ENCODE measurements around the gene TWNK.
"Not testable (repeated sequence)": the region's sequence is repeated elsewhere in the genome, so short reads cannot be mapped to it uniquely, and the experiment has no call there.

Gene TWNK

DNA sequence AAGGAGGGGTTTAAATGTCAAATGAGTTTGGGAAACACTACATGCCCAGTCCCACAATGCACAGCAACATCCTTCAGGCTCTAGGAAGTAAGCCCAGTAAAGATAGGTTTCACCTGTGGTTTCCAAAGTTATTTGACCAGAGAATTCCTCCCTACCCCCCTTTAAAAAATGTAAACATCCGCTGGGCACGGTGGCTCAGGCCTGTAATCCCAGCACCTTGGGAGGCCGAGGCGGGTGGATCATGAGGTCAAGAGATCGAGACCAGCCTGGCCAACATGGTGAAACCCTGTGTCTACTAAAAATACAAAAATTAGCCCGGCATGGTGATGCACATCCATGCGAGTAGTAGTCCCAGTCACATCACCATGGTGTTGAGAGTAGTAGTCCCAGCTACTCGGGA lies 11.9 kb upstream of the TWNK start:
- FAIRE-seq, result not testable (repeated sequence)

DNA sequence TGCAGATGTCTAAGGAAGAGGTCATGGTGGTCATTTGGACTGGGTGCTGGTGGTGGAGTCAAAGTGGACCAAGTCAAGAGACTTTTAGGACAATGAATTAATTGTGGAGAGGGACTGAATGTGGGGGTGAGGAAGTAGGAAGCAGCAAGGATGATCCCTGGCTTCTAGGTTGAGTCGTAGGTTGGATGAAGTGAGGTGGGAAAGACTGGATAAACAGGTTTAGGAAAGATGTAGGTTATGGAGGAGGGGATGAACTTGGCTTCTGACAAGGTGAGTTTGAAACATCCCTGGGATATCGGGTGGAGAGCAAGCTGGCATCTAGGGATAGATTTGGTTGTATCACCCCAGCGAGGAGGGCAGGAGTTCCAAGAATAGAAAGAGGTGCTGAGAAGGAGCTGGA lies 10.4 kb upstream of the TWNK start:
- no peak for FAIRE-seq

DNA sequence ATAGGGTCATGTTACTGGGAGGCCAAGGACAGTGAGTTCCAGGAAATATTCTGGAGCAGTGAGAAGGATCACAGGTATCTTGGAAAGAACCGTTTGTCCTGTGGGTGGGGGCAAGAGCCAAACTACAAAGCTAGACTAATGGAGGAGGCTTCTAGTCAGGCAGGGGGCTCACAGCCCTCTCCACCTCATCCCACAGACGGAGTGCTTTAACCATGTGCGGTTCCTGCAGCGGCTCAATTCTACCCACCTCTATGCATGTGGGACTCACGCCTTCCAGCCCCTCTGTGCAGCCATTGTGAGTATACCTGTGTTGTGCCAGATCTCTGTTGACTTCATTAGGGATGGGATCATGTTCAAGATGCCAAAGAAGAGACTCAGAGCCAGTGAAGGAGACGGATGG lies 9.9 kb upstream of the TWNK start:
- FAIRE-seq, result no peak

DNA sequence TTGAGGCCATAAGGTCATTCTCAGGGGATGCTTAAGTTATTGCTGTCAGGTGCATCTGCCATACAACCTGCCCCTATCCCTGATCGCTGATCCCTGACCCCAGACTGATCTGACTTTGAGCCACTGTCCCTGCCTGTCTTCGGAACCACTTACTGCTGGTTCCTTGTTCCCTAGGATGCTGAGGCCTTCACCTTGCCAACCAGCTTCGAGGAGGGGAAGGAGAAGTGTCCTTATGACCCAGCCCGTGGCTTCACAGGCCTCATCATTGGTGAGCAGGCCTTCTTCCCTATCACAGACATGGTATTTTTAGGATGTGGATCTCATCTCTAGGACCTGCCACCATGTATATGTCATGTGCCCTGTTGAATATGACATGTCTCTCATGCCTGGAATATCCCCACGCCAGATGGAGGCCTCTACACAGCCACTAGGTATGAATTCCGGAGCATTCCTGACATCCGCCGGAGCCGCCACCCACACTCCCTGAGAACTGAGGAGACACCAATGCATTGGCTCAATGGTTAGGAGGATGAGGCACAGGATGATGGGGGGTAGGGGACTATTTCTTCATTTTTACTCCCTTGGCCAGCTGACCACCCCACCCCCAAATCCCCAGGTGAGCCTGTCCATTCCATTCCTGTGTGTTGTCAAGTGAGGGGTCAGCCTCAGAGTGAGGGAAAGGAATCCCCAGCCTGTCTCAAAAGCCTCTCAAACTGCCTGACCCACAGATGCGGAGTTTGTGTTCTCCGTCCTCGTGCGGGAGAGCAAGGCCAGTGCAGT lies 9.0 kb upstream of the TWNK start:
- no peak for FAIRE-seq

DNA sequence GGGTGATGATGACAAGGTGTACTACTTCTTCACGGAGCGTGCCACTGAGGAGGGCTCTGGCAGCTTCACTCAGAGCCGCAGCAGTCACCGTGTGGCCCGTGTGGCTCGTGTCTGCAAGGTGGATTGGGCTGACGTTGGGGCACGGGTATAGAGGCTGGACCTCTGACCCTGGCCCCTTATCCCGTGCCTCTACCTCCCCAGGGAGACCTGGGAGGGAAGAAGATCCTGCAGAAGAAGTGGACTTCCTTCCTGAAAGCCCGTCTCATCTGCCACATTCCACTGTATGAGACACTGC lies 8.5 kb upstream of the TWNK start:
- no peak for FAIRE-seq

DNA sequence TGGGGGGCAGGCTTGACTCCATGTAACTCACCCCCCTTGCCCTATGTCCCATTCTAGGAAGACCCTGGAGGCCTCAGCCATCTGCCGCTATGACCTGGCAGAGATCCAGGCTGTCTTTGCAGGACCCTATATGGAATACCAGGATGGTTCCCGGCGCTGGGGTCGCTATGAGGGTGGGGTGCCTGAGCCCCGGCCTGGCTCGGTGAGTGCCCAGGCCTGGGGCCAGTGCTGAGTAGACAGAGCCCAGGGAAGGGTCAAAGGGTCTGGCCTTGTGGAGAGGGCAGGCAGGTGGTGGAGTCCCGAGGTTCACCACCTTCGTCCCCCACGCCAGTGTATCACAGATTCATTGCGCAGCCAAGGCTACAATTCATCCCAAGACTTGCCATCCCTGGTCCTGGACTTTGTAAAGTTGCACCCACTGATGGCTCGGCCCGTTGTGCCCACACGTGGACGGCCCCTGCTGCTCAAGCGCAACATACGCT lies 7.5 kb upstream of the TWNK start:
- FAIRE-seq, result no peak

DNA sequence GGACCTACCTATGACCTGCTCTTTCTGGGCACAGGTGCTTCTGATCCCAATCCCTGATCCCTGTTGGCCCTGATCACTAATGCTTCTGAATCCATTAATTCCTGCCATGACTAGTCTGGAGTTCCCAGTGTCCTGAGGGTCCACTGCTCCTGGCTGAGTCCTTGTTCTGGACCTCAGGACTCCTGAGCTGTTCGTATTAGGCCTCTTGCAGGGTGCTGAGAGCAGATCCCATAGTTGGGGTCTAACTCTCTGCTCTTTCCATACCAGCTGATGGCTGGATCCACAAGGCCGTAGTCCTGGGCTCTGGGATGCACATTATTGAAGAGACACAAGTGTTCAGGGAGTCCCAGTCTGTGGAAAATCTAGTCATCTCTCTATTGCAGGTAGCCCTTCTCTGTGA lies 7.0 kb upstream of the TWNK start:
- FAIRE-seq, result no peak

DNA sequence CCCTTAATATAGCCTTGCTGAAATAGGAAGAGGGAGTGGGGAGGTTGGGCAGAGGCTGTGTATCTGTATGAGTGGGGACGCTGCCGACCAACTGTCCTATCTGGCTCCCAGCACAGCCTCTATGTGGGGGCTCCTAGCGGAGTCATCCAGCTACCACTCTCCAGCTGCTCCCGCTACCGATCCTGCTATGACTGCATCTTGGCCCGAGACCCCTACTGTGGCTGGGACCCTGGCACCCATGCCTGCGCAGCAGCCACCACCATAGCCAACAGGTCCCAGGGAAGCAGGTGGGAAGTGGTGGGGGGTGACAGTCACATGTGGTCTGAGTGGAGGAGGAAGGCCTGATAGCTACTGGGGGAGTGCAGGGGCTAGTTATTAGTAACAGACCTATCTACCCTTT lies 6.6 kb upstream of the TWNK start:
- no peak for FAIRE-seq

DNA sequence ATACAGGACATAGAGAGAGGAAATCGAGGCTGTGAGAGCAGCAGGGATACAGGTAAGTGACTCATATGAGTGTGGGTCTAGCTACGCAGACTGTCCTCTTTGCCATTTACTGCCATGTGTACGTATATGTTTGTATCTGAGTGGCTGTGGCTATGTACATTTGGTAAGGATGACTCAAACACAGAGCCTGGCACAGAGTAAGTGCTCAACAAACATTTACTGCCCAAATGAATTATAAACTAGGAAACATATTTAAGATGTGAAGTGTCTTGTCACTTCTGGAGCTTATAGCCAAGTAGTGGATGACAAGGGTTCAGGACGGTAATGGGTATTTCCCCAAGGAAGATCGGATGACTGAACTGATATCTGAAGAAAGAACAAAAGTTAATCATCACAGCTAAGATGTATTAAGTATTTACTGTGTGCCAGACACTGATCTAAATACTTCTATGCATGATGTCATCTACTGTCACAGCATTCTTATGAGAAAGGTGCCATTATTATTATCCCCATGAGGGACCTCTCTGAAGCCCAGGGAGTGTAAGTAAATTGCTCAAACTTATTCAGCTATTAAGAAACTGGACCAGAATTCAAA lies 6.1 kb upstream of the TWNK start:
- no peak for FAIRE-seq

DNA sequence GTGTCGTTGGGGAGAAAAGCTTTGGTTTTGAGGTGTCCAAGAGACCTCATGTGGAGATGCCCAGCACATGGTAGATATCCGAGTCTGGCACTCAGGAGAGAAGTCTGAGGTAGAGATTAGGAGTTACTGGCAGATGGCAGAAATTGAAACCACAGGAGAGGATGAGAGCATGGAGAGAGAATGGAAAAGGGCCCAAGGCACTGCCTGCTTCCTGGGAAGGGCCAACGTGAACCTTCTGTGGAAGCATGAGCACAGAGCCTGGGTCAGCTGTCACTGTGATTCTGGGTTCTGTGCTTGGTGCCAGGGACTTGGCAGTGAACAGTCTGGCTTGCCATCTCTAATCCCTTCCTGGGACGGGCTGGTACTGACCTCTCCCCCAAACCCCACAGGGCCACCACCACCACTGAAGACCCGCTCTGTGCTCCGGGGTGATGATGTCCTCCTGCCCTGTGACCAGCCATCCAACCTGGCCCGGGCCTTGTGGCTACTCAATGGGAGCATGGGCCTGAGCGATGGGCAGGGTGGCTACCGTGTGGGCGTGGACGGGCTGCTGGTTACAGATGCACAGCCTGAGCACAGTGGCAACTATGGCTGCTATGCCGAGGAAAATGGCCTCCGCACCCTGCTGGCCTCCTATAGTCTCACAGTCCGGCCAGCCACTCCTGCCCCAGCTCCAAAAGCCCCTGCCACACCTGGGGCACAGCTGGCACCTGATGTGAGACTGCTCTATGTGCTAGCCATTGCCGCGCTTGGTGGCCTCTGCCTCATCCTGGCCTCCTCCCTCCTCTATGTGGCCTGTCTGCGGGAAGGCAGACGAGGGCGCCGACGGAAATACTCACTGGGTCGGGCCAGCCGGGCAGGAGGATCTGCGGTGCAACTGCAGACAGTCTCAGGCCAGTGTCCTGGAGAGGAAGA lies 4.2 kb upstream of the TWNK start:
- FAIRE-seq, result no peak

DNA sequence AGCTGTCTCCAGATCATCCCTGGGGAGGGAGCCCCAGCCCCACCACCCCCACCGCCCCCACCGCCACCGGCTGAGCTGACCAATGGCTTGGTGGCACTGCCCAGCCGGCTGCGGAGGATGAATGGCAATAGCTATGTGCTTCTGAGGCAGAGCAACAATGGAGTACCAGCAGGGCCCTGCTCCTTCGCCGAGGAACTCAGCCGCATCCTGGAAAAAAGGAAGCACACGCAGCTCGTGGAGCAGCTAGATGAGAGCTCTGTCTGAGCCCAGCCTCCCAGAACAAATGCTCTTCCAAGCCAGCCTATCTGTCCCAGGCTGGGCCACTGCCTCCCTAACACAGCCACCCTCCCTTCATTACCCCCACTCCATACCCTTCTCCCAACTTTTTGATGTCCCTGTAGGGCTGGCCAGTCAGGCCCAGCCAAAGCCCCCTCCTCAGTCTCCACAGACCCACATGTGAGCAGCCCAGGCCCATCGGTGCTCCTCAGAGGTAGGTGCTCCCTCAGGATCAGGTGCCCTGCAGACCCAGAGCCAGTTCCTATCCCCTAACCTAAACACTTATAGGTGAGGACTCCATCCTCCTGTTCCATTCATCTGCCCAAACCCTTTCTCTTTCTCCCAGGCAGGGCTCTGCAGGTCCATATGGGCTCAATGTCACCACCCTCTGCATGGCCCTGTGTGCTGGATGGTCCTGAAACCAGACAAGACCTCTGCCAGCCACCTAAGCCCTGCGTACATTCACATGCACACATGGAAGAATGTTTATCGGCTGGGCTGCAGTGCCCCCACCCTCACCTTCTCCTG lies 3.3 kb upstream of the TWNK start:
- no peak for FAIRE-seq

DNA sequence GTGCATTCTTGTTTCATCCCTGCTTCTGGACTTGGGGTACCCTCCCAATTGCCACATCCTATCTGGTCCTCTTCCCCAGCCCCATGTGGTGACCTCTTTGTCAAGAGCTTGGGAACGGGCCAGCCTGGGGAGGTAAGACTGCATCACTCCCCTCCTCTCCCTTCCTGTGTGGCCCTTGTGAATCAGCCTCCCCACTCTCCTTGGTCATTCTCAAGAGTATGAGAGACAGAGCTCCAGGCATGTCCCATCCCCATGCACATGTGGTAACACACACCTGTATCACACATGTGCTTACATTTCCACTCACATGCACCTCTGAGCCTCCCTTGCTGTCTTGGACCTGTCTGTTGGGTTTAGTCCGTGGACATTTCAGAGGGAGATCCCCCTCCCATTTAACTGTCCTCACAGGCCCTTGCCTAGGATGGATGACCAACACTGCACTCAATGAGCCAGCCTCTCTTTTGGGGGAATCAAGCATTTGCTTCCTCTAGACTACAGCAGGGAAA lies 2.6 kb upstream of the TWNK start:
- FAIRE-seq, result no peak

DNA sequence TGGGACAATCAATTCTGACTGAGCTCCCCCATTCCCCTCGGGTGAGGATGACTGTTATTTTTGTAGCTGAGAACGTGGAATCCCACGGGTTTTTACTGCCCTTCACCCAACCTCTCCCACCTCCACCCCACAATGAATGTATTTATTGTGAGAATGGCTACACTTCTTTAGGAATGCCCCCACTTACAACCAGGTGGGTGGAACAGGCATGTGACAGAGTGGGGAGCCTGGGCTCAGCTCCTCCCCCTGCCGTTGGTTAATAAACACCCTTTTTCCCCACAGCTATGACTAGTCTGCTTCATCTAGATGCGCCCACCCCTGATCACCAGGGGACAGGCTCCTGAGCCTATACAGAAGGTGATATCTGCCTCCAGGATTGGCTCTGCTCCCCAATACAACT lies 2.0 kb upstream of the TWNK start:
- FAIRE-seq, result no peak

DNA sequence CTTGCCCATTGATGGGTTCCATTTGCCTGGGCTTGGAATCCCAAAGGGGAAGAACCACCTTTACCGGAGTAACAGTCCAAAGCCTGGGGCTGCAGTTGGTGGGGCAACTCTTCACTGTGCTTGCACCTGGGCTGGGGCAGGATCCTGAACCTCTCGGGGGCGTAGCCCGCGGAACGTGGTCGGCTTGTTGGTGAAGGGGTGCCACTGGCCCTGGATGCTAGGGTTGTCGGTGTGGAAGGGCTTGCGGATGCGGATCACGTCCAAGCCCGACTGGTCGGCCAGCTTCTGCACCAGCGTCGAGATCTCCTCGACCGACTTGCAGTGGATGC lies 756 bp upstream of the TWNK start:
- FAIRE-seq, result no peak

DNA sequence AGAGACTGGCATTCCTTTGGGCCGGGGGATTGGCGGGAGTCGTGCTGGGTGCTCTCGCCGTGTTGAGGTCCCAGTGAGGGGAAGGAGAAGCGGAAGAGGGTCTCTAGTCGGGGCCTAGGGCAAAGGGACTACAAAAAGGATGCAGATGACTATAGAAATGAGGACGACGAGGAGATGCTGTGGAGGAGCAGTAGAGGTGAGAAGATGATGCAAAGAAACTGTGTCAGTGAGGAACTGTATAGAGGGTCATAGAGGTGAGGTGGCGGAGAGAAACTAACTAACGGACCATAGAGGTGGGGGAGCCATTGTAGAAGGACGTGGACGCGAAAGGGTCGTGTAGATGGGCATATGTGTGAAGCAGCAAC lies 324 bp downstream of the TWNK start:
- FAIRE-seq, result no peak

DNA sequence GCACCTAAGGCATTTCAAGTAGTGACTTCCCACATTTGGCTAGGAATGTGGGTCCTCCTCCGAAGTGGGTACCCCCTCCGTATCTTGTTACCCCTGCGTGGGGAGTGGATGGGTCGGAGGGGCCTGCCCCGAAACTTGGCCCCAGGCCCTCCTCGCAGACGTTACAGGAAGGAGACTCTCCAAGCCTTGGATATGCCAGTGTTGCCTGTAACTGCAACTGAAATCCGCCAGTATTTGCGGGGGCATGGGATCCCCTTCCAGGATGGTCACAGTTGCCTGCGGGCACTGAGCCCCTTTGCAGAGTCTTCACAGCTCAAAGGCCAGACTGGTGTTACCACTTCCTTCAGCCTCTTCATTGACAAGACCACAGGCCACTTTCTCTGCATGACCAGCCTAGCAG lies 823 bp downstream of the TWNK start:
- no peak for FAIRE-seq

DNA sequence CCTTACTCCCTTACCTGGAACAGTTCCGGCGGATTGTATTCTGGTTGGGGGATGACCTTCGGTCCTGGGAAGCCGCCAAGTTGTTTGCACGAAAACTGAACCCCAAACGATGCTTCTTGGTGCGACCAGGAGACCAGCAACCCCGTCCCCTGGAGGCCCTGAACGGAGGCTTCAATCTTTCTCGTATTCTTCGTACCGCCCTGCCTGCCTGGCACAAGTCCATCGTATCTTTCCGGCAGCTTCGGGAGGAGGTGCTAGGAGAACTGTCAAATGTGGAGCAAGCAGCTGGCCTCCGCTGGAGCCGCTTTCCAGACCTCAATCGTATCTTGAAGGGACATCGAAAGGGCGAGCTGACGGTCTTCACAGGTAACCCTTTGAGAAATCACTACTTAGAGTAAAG lies 1.7 kb downstream of the TWNK start:
- no peak for FAIRE-seq

DNA sequence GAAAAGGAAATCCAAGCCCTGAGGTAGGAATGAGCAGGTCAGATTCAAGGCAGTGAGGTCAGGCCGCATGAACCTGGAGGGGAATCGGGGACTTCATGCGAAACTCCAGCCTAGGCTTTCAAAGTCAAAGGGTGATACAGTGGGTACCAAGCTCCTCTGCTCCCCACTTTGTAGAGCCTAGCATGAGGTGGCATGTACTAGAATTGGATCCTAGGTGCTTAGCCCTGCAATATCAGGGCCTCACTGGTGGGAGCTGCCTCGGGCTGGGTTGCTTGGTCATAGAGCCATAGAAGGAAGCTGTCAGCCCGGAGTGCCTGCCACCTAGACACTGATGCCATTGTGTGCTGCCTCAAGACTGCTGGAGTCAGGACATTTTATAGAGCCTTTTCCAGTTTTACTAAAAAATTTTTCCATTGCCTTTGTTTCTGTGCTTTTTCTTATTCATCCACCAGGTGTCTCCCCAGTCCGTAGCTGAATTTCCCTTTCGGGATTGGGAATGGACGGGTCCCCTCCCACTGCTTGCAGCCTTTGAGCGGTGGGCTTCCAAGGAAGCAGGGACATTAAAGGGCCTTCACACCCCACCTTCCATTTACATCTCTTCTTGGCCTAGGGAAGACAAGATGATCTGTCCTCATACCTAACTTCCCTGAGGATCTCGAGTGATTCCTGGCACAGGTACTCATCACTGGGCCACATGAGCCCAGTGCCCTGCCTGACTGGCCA lies 6.8 kb downstream of the TWNK start:
- peak; percentile 53 for FAIRE-seq

DNA sequence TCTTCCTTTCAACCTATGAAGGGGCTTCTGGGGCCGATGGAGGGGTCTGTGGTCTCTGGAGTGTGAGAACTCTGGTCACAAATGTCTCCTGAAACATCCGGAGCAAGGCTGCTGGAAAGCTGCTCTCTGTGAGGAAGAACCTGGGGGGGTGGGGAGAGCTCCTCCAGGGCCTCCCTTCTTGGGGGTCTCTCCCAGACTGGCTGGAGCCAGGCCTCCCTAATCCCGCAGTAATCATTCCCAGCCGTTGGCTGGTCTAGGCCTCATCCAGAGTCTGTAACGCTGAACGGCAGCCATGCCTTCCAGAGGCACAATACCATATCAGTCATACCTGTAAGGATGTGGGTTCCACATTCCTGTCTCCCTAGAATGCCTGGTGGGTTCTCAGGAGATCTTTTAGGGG lies 7.8 kb downstream of the TWNK start:
- no peak for FAIRE-seq

DNA sequence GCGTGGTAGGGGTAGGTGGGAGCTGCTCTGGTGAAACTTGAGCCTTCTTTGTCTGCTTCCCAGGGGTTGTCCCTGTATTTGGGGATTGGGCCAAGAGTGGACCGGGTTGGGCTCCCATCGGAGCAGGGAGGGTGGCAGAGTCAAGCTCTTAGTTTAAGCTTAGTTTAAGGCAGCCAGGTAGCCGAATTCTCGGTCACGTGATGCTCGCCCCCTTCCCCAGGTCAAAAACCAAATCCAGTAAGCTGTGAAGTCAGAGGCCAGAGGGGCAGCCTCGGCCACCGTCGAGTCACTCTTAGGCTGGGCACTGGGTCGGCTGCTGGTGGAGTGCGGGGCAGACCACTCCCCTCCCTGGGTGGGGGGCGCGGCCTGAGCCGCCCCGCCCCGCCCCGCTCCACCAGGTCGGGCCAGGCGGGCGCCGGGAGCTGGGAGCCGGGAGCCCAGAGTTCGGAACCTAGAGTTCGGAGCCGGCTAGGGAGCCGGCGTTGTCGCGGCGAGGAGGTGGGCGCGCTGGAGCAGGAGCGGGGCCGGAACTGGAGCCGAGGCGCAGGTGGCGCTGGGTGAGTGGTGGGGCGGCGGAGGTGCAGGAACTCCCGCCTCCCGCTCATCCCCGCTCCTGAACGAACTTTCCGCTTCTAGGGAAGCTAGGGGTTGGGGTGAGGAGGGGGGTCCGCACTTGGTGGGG lies 9.5 kb downstream of the TWNK start:
- no peak for FAIRE-seq

DNA sequence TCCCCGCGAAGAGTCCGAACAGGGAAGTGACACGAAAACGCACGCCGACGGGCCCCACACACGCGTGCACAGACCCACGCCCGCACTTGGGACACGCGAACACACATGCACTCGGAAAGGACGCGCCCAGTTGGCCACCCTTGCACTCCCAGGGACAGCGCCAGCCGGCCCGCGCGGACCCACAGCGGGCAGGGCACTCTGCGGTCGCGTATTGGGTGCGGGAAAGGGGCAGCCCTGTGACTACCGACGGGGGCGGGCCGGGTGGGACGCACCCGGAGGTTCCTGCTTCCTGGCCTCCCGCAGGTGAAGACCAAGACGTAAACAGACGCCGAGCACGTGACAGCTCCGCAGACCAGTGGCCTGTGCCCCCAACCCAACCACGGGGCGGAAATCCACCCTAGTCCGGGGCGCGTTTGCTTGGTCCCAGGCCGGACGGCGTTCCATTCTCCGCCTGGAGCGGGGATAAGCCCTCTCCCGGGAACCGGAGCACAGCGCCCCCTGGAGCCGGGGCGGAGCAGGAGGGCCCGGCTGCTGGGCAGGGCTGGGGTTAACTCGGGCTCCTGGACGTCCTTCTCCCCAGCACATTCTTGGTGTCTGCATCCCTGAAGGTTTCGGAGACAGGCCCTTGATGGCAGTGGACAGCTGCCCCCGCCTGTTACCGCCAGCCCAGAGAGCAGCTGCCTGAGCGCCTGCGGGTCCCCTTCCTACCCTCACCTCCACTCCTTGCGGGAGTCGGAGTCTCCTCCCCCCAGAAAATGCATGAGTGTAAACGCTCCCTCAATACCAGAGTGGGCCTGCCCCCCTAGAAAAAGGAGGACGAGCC lies 10.2 kb downstream of the TWNK start:
- no peak for FAIRE-seq

All from islet of Langerhans (tissue), 1 donor.